H1 (cell line): ENCODE measurements around the gene KRAS.

Experiments
- CREB1 ChIP-seq: IDR thresholded peaks from 2 replicates; pipeline ENCODE4 v1.6.1; 2012; ENCODE audit warnings: inconsistent platforms
- CTBP2 ChIP-seq: IDR thresholded peaks from 2 replicates; pipeline ENCODE4 v1.7.0; 2011; ENCODE audit warnings: borderline replicate concordance, mild to moderate bottlenecking, moderate library complexity, mixed read lengths, low read length; ENCODE audit not compliant: insufficient read depth, insufficient read length
- CTCF ChIP-seq, 3 experiments: IDR thresholded peaks; 1 replicate in 2 of 3; 2 replicates in 1 of 3; pipeline versions ENCODE4 v1.5.1 to v1.6.1; 2011; ENCODE audit warnings: low read length in 3 of 3, mild to moderate bottlenecking in 3 of 3, inconsistent platforms in 2 of 3, low read depth in 1 of 3, moderate library complexity in 1 of 3; ENCODE audit not compliant: insufficient read depth in 1 of 3; ENCODE audit errors: control extremely low read depth in 1 of 3
- EZH2 ChIP-seq: fragments of 200-600 bp; sonication (generic); IDR thresholded peaks from 2 replicates; pipeline ENCODE4 v1.7.1; 2012; ENCODE audit warnings: low read depth, mild to moderate bottlenecking, moderate library complexity, low read length, inconsistent platforms; ENCODE audit not compliant: severe bottlenecking
- FOSL1 ChIP-seq: IDR thresholded peaks from 2 replicates; pipeline ENCODE4 v1.6.1; 2011; ENCODE audit warnings: mild to moderate bottlenecking, low read depth, low read length, moderate library complexity; ENCODE audit not compliant: insufficient read depth
- GTF2F1 ChIP-seq: IDR thresholded peaks from 2 replicates; pipeline ENCODE4 v1.6.1; 2012; ENCODE audit warnings: low read depth, low read length, improper control_type of control experiment, borderline replicate concordance
- HDAC6 ChIP-seq: IDR thresholded peaks from one replicate; pipeline ENCODE4 v1.7.1; 2012; ENCODE audit warnings: low read depth, mild to moderate bottlenecking, inconsistent platforms, low read length, moderate library complexity
- JUN ChIP-seq: IDR thresholded peaks from 2 replicates; pipeline ENCODE4 v1.6.1; 2011; ENCODE audit warnings: low read depth, mild to moderate bottlenecking, improper control_type of control experiment, low read length
- MAX ChIP-seq: IDR thresholded peaks from 2 replicates; pipeline ENCODE4 v1.6.1; 2012; ENCODE audit warnings: inconsistent platforms
- POLR2A ChIP-seq, 2 experiments: IDR thresholded peaks; 1 replicate in 1 of 2; 2 replicates in 1 of 2; pipeline ENCODE4 v1.6.1; 2011; ENCODE audit warnings: low read depth in 2 of 2, low read length in 2 of 2, mild to moderate bottlenecking in 2 of 2; ENCODE audit errors: control extremely low read depth in 1 of 2
- POLR2AphosphoS5 ChIP-seq: IDR thresholded peaks from 2 replicates; pipeline ENCODE4 v1.6.1; 2011; ENCODE audit warnings: low read depth, low read length
- SIN3A ChIP-seq, 2 experiments: IDR thresholded peaks in 1 of 2; conservative IDR thresholded peaks in 1 of 2; 2 replicates each; pipeline ENCODE4 v1.6.1; 2011 to 2012; ENCODE audit warnings: low read length in 2 of 2, improper control_type of control experiment in 1 of 2, low read depth in 1 of 2, mild to moderate bottlenecking in 1 of 2
- TCF12 ChIP-seq: IDR thresholded peaks from 2 replicates; pipeline ENCODE4 v1.6.1; 2011; ENCODE audit warnings: low read depth, mild to moderate bottlenecking, low read length
- TEAD4 ChIP-seq: IDR thresholded peaks from 2 replicates; pipeline ENCODE4 v1.6.1; 2012; ENCODE audit warnings: low read depth, low read length, inconsistent platforms, mixed read lengths

- TF ChIP-seq POLR2AphosphoS5 (no peak), POLR2A (IDR thresholded peaks at IDR 0.05; ENCODE audit: control extremely low read depth in 1 of 2, low read depth in 2 of 2, low read length in 2 of 2) (no peak), CTCF (IDR thresholded peaks at IDR 0.05; ENCODE audit: control extremely low read depth in 1 of 3, insufficient read depth in 1 of 3, low read depth in 1 of 3, low read length in 3 of 3) (no peak), EZH2 (no peak), HDAC6 (no peak), CTBP2 (no peak), TCF12 (no peak), CREB1 (no peak), MAX (no peak), TEAD4 (no peak), SIN3A (conservative IDR thresholded peaks at IDR 0.05 in 1 of 2, IDR thresholded peaks at IDR 0.05 in 1 of 2; ENCODE audit: low read depth in 1 of 2, low read length in 2 of 2) (no peak), JUN (no peak), GTF2F1 (no peak), FOSL1 (no peak)
Measured at GRCh38 chr12:25287610-25288009, 36.9 kb upstream of the KRAS start.
